Activated T-cell treated with anti-CD3 and anti-CD28 coated beads, Interleukin-2, amount 50 U/mL, for 24 hours (primary cell): ENCODE data around the gene TBC1D8.

ENCODE experiments used
- DNase-seq: peaks from one replicate; pipeline ENCODE4 v3.0.0-alpha.2; 2020
- H3K27ac Mint-ChIP-seq: 2 replicates; pipeline ENCODE4 v1.8.0; 2020; ENCODE audit warnings: mild to moderate bottlenecking, mixed read lengths
- H3K27me3 Mint-ChIP-seq: 2 replicates; pipeline ENCODE4 v1.8.0; 2020; ENCODE audit warnings: mixed read lengths
- H3K36me3 Mint-ChIP-seq: 2 replicates; pipeline ENCODE4 v1.8.0; 2020; ENCODE audit warnings: low read depth, mixed read lengths
- H3K4me1 Mint-ChIP-seq: 2 replicates; pipeline ENCODE4 v1.8.0; 2020; ENCODE audit warnings: low read depth, mixed read lengths
- H3K4me3 Mint-ChIP-seq: 2 replicates; pipeline ENCODE4 v1.8.0; 2020; ENCODE audit warnings: mild to moderate bottlenecking, moderate library complexity, mixed read lengths
- H3K9me3 Mint-ChIP-seq: 2 replicates; pipeline ENCODE4 v1.8.0; 2020; ENCODE audit warnings: mixed read lengths

Gene TBC1D8

GRCh38 chr2:101133492-101134100 lies 17.6 kb downstream of the TBC1D8 start:
- no peak for DNase-seq
- H3K4me1 Mint-ChIP-seq, result no peaks in the 10 kb centered on the region
- H3K27ac Mint-ChIP-seq, result no peak overlapping the region
- H3K4me3 Mint-ChIP-seq, result no peak overlapping the region
- no peaks in the 10 kb centered on the region for H3K36me3 Mint-ChIP-seq
- no peaks in the 10 kb centered on the region for H3K9me3 Mint-ChIP-seq
- no peaks in the 10 kb centered on the region for H3K27me3 Mint-ChIP-seq

GRCh38 chr2:101132202-101132601 lies 19.0 kb downstream of the TBC1D8 start:
- Mint-ChIP-seq H3K4me1 (no peaks in the 10 kb centered on the region), H3K27me3 (no peaks in the 10 kb centered on the region), H3K36me3 (no peaks in the 10 kb centered on the region), H3K4me3 (no peak overlapping the region), H3K27ac (no peak overlapping the region), H3K9me3 (no peaks in the 10 kb centered on the region)
- no peak for DNase-seq

GRCh38 chr2:101130081-101130480 lies 21.1 kb downstream of the TBC1D8 start:
- Mint-ChIP-seq H3K27me3 (peaks cover 3% of the 10 kb centered on the region), H3K4me1 (peaks cover 9% of the 10 kb centered on the region), H3K9me3 (no peaks in the 10 kb centered on the region), H3K36me3 (no peaks in the 10 kb centered on the region), H3K27ac (no peak overlapping the region), H3K4me3 (no peak overlapping the region)
- no peak for DNase-seq

- Mint-ChIP-seq H3K4me1 (peaks cover 14% of the 10 kb centered on the region), H3K4me3 (no peak overlapping the region), H3K9me3 (no peaks in the 10 kb centered on the region), H3K27me3 (peaks cover 3% of the 10 kb centered on the region), H3K36me3 (no peaks in the 10 kb centered on the region), H3K27ac (no peak overlapping the region)
- no peak for DNase-seq
These were observed 23.7 kb downstream of the TBC1D8 start for GRCh38 chr2:101127319-101128056.

- Mint-ChIP-seq H3K27me3 (peaks cover 3% of the 10 kb centered on the region), H3K4me3 (no peak overlapping the region), H3K36me3 (no peaks in the 10 kb centered on the region), H3K27ac (no peak overlapping the region), H3K4me1 (peaks cover 14% of the 10 kb centered on the region), H3K9me3 (no peaks in the 10 kb centered on the region)
- DNase-seq, result no peak
These were observed 25.4 kb downstream of the TBC1D8 start for GRCh38 chr2:101125808-101126207.

GRCh38 chr2:101125374-101125773 lies 25.8 kb downstream of the TBC1D8 start:
- peaks cover 16% of the 10 kb centered on the region for H3K4me1 Mint-ChIP-seq
- no peak for DNase-seq
- H3K9me3 Mint-ChIP-seq, result no peaks in the 10 kb centered on the region
- H3K36me3 Mint-ChIP-seq, result no peaks in the 10 kb centered on the region
- no peak overlapping the region for H3K27ac Mint-ChIP-seq
- peaks cover 3% of the 10 kb centered on the region for H3K27me3 Mint-ChIP-seq
- no peak overlapping the region for H3K4me3 Mint-ChIP-seq

GRCh38 chr2:101124643-101125366 lies 26.4 kb downstream of the TBC1D8 start:
- H3K4me3 Mint-ChIP-seq, result no peak overlapping the region
- peaks cover 16% of the 10 kb centered on the region for H3K4me1 Mint-ChIP-seq
- H3K36me3 Mint-ChIP-seq, result no peaks in the 10 kb centered on the region
- no peak overlapping the region for H3K27ac Mint-ChIP-seq
- no peak for DNase-seq
- no peaks in the 10 kb centered on the region for H3K9me3 Mint-ChIP-seq
- peaks cover 3% of the 10 kb centered on the region for H3K27me3 Mint-ChIP-seq

GRCh38 chr2:101123795-101124471 lies 27.2 kb downstream of the TBC1D8 start:
- no peak overlapping the region for H3K4me3 Mint-ChIP-seq
- no peaks in the 10 kb centered on the region for H3K9me3 Mint-ChIP-seq
- no peaks in the 10 kb centered on the region for H3K36me3 Mint-ChIP-seq
- H3K27ac Mint-ChIP-seq, result no peak overlapping the region
- peaks cover 3% of the 10 kb centered on the region for H3K27me3 Mint-ChIP-seq
- peaks cover 16% of the 10 kb centered on the region for H3K4me1 Mint-ChIP-seq
- DNase-seq, result no peak

GRCh38 chr2:101121174-101121573 lies 30.0 kb downstream of the TBC1D8 start:
- Mint-ChIP-seq H3K36me3 (no peaks in the 10 kb centered on the region), H3K9me3 (no peaks in the 10 kb centered on the region), H3K4me3 (no peak overlapping the region), H3K27me3 (no peaks in the 10 kb centered on the region), H3K4me1 (peaks cover 16% of the 10 kb centered on the region), H3K27ac (no peak overlapping the region)
- no peak for DNase-seq

GRCh38 chr2:101120124-101120996 lies 30.8 kb downstream of the TBC1D8 start:
- H3K27me3 Mint-ChIP-seq, result no peaks in the 10 kb centered on the region
- no peaks in the 10 kb centered on the region for H3K9me3 Mint-ChIP-seq
- peaks cover 10% of the 10 kb centered on the region for H3K4me1 Mint-ChIP-seq
- DNase-seq, result no peak
- no peaks in the 10 kb centered on the region for H3K36me3 Mint-ChIP-seq
- no peak overlapping the region for H3K27ac Mint-ChIP-seq
- H3K4me3 Mint-ChIP-seq, result no peak overlapping the region

GRCh38 chr2:101119431-101119830 lies 31.8 kb downstream of the TBC1D8 start:
- no peaks in the 10 kb centered on the region for H3K9me3 Mint-ChIP-seq
- H3K4me1 Mint-ChIP-seq, result peaks cover 2% of the 10 kb centered on the region
- no peak for DNase-seq
- no peaks in the 10 kb centered on the region for H3K27me3 Mint-ChIP-seq
- H3K4me3 Mint-ChIP-seq, result no peak overlapping the region
- no peaks in the 10 kb centered on the region for H3K36me3 Mint-ChIP-seq
- no peak overlapping the region for H3K27ac Mint-ChIP-seq

- H3K4me3 Mint-ChIP-seq, result no peak overlapping the region
- DNase-seq, result no peak
- peaks cover 10% of the 10 kb centered on the region for H3K4me1 Mint-ChIP-seq
- H3K27ac Mint-ChIP-seq, result no peak overlapping the region
- H3K27me3 Mint-ChIP-seq, result no peaks in the 10 kb centered on the region
- no peaks in the 10 kb centered on the region for H3K36me3 Mint-ChIP-seq
- no peaks in the 10 kb centered on the region for H3K9me3 Mint-ChIP-seq
These were observed 34.2 kb downstream of the TBC1D8 start for GRCh38 chr2:101116841-101117552.

- Mint-ChIP-seq H3K27ac (no peak overlapping the region), H3K4me1 (peaks cover 10% of the 10 kb centered on the region), H3K27me3 (no peaks in the 10 kb centered on the region), H3K4me3 (no peak overlapping the region), H3K9me3 (no peaks in the 10 kb centered on the region), H3K36me3 (no peaks in the 10 kb centered on the region)
- no peak for DNase-seq
These were observed 34.8 kb downstream of the TBC1D8 start for GRCh38 chr2:101116348-101116747.
